HL-60 (cell line): Measurements from ENCODE around the gene PAPOLA.
"Not testable (repeated sequence)": the region's sequence is repeated elsewhere in the genome, so short reads cannot be mapped to it uniquely, and the experiment has no call there.

Source experiments
- DNase-seq, 2 experiments: peaks; one replicate each; pipeline ENCODE4 v3.0.0-alpha.2; 2010 to 2020; ENCODE audit warnings: low read depth in 1 of 2, low spot score in 1 of 2
- H3K27ac ChIP-seq: fragments of 250-450 bp; sonication (Bioruptor Pico); replicated peaks from 2 replicates; pipeline ENCODE4 v1.5.1; 2020; ENCODE audit warnings: mild to moderate bottlenecking, moderate library complexity
- H3K27me3 ChIP-seq: fragments of 250-450 bp; sonication (Bioruptor Pico); 2 replicates; pipeline ENCODE4 v1.5.1; 2021; ENCODE audit warnings: mild to moderate bottlenecking, moderate library complexity; ENCODE audit not compliant: insufficient read depth, poor library complexity, severe bottlenecking
- H3K4me3 ChIP-seq: replicated peaks from 2 replicates; pipeline ENCODE4 v1.5.1; 2011; ENCODE audit warnings: mild to moderate bottlenecking, control low read depth, low read length; ENCODE audit not compliant: insufficient read depth
- CTCF ChIP-seq: IDR thresholded peaks from one replicate; pipeline ENCODE4 v1.5.1; 2011; ENCODE audit warnings: low read length, control low read depth, inconsistent platforms; ENCODE audit not compliant: insufficient read depth
- GABPA ChIP-seq: IDR thresholded peaks from 2 replicates; pipeline ENCODE4 v1.6.1; 2012; ENCODE audit warnings: low read depth
- POLR2AphosphoS5 ChIP-seq: IDR thresholded peaks from 2 replicates; pipeline ENCODE4 v1.6.1; 2012; ENCODE audit warnings: low read depth
- SPI1 ChIP-seq: IDR thresholded peaks from 2 replicates; pipeline ENCODE4 v1.6.1; 2012; ENCODE audit warnings: low read depth, mild to moderate bottlenecking, borderline replicate concordance
- TF ChIP-seq, protein P1 (sequence below): IDR thresholded peaks from 2 replicates; pipeline ENCODE4 v1.6.1; 2012; ENCODE audit warnings: low read depth; ENCODE audit not compliant: insufficient replicate concordance

The PAPOLA gene

DNA sequence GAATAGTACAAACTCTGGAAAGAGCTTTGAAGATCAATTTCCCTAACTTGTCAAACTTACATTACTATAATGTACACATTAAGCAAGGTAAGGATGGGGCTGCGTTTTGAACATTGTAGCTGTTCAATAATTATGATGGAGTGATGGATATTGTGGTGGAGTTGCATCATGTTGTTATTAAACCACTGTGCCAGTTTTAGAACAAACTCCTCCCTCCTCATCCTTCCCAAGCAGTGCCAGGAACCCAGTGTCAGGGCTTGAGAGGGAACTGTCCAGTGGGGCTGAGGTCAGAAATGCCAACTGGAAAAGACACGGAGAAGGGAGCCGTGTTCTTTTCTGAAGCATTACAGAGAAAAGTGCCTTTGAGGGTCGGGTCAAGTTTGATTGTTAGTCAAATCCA is 31.9 kb upstream of the PAPOLA start:
- TF ChIP-seq, protein P1, sequence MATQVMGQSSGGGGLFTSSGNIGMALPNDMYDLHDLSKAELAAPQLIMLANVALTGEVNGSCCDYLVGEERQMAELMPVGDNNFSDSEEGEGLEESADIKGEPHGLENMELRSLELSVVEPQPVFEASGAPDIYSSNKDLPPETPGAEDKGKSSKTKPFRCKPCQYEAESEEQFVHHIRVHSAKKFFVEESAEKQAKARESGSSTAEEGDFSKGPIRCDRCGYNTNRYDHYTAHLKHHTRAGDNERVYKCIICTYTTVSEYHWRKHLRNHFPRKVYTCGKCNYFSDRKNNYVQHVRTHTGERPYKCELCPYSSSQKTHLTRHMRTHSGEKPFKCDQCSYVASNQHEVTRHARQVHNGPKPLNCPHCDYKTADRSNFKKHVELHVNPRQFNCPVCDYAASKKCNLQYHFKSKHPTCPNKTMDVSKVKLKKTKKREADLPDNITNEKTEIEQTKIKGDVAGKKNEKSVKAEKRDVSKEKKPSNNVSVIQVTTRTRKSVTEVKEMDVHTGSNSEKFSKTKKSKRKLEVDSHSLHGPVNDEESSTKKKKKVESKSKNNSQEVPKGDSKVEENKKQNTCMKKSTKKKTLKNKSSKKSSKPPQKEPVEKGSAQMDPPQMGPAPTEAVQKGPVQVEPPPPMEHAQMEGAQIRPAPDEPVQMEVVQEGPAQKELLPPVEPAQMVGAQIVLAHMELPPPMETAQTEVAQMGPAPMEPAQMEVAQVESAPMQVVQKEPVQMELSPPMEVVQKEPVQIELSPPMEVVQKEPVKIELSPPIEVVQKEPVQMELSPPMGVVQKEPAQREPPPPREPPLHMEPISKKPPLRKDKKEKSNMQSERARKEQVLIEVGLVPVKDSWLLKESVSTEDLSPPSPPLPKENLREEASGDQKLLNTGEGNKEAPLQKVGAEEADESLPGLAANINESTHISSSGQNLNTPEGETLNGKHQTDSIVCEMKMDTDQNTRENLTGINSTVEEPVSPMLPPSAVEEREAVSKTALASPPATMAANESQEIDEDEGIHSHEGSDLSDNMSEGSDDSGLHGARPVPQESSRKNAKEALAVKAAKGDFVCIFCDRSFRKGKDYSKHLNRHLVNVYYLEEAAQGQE = no peak
- TF ChIP-seq CTCF = no peak
- no peak for TF ChIP-seq POLR2AphosphoS5
- TF ChIP-seq SPI1 = no peak
- no peak for TF ChIP-seq GABPA
- Histone ChIP-seq H3K27ac (no peak overlapping the region), H3K4me3 (no peak overlapping the region), H3K27me3 (no peaks in the 10 kb centered on the region)
- DNase-seq = no peak

- H3K4me3 ChIP-seq, H3K27me3 ChIP-seq, H3K27ac ChIP-seq, DNase-seq: not testable (repeated sequence)
Measured at GRCh38 chr14:96470967-96471366, 31.2 kb upstream of the PAPOLA start.

DNA sequence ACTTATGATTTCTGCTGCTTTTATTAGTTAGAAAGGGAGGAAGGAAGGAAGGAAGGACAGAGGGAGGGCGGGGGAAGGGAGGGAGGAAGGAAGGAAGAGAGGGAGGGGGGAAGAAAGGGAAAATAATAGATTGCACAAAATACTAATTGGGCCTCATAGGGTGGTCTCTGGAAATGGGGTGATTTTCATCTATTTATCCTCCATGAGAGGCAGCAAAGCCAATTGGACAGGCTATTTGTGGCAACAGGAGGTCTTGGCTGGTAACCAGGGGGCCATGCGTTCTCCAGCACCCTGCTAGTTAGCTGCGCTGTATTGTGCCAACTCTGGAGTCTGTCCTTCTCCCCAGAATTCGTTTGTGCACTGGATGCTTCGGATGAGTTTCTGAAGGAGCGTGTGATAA is 24.1 kb upstream of the PAPOLA start:
- DNase-seq = no peak
- H3K27ac ChIP-seq = no peak overlapping the region
- H3K4me3 ChIP-seq = no peak overlapping the region
- H3K27me3 ChIP-seq = no peaks in the 10 kb centered on the region
- no peak for TF ChIP-seq CTCF
- no peak for TF ChIP-seq POLR2AphosphoS5
- TF ChIP-seq GABPA = no peak
- no peak for TF ChIP-seq SPI1
- TF ChIP-seq, protein P1 = no peak

GRCh38 chr14:96479435-96480146 is 22.6 kb upstream of the PAPOLA start:
- DNase-seq = no peak
- TF ChIP-seq CTCF (no peak), SPI1 (no peak), GABPA (no peak), POLR2AphosphoS5 (no peak)
- TF ChIP-seq, protein P1 = no peak
- Histone ChIP-seq H3K4me3 (no peak overlapping the region), H3K27me3 (no peaks in the 10 kb centered on the region), H3K27ac (no peak overlapping the region)
